HG02852 (cell line): ENCODE results near the gene MED12L.
"Not testable (repeated sequence)": the region's sequence is repeated elsewhere in the genome, so short reads cannot be mapped to it uniquely, and the experiment has no call there.

Experiments used
- ATAC-seq: cut with Tn5 transposase; IDR thresholded peaks from one replicate; pipeline ENCODE4 v1.9.1; 2021; ENCODE audit warnings: mild to moderate bottlenecking, moderate library complexity; ENCODE audit not compliant: unreplicated experiment

The MED12L gene

DNA sequence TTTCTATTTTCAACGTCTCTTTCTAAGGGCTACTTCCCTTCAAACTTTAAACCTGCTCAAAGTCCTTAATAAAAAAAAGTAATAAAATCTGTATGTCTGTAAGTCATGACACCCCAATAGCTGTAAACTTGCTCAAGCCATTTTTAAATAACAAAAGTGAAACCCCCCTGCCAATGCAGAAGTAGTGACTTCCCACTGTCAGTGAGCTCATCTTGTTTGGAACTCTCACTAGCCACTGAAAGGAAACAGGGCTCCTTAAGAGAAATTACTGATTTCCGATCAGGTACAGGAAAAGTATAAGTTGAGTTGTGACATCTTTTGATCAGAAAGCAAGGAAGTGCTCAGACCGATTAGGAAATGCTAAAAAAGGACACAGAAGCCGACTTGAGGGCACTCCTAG, 145.2 kb downstream of the MED12L start:
- peak; percentile 58 for ATAC-seq

DNA sequence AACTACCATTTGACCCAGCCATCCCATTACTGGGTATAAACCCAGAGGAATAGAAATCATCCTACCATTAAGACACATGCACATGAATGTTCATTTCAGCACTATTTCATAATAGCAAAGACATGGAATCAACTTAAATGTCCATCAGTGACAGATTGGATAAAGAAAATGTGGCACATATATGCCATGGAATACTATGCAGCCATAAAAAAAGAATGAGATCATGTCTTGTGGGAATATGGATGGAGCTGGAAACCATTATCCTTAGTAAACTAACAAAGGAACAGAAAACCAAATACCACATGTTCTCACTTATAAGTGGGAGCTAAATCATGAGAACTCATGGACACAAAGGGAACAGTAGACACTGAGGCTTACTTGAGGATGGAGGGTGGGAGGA, 146.9 kb downstream of the MED12L start:
- not testable (repeated sequence) for ATAC-seq

DNA sequence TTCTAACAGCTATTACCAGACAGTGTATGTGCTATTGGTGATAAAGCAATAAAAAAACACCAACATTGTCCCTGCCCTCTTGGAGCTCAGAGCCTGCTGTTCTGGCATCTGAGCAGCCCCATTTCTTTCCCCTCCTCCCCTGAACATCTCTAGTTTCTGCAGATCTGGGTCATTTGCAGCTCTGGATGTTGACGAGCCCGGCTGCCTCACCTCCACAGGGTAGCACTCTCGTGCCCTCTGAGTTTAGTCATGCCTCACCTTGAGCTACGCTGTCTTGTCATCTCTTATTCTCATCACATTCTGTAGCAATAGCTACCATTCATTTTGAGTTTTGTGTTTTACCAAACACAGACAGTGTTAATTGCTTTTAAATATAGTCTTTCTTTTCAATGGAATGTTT, 147.5 kb downstream of the MED12L start:
- ATAC-seq: no peak

DNA sequence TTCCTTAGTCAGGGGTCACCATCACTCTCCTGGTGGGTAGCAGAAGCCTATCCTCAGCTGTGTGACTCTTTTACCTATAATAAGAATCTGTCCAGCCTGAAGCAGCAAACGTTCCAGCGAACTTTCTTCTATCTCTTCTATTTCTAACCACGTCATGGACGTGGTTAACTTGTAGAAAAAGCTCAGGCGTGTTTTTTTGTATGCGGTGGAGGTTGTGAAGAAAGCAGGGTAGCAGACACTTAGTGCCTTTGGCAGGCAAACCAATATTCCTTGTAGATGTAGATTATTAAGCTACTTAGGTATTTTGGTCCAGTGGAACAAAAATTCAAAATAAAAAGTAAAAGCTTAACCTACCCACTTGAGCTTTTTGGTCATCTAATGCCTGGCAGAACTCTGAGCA, 149.4 kb downstream of the MED12L start:
- ATAC-seq: no peak

DNA sequence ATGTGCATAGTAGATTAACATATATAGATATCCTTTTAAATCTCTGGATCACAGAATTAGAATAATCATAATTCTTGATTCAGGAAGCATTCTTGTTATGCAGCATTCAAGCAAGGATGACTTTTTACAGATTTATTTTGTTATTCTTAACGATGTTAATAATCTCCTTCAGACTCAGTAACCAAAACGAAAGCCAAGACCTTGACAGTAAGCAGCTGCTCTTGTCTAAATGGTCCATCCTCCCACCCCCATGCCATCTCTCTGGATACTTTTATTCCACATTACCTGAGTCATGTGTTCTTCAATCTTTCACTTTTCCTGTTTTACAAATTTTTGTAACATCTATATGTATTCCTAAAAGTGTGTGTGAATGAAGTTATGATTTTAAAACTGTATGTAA, 150.9 kb downstream of the MED12L start:
- ATAC-seq: no peak

DNA sequence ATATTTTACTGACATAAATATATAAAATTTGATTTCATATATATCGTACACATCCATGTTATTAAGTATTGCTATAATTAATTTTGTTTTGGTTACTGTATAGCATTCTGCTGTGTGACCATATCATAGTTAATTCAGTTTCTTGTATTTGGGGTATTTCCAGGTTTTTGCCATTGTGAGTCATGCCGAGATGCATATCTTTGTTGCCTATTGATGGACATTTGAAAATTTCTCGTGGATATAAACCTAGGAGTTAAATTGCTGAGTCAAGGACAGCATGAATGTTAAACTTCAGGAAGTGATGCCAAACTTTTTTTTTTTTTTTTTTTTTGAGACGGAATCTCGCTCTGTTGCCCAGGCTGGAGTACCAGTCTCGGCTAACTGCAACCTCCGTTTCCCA, 151.3 kb downstream of the MED12L start:
- ATAC-seq: no peak

DNA sequence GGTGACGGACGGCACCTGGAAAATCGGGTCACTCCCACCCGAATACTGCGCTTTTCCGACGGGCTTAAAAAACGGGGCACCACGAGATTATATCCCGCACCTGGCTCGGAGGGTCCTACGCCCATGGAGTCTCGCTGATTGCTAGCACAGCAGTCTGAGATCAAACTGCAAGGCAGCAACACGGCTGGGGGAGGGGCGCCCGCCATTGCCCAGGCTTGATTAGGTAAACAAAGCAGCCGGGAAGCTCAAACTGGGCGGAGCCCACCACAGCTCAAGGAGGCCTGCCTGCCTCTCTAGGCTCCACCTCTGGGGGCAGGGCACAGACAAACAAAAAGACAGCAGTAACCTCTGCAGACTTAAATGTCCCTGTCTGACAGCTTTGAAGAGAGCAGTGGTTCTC, 156.5 kb downstream of the MED12L start:
- not testable (repeated sequence) for ATAC-seq

DNA sequence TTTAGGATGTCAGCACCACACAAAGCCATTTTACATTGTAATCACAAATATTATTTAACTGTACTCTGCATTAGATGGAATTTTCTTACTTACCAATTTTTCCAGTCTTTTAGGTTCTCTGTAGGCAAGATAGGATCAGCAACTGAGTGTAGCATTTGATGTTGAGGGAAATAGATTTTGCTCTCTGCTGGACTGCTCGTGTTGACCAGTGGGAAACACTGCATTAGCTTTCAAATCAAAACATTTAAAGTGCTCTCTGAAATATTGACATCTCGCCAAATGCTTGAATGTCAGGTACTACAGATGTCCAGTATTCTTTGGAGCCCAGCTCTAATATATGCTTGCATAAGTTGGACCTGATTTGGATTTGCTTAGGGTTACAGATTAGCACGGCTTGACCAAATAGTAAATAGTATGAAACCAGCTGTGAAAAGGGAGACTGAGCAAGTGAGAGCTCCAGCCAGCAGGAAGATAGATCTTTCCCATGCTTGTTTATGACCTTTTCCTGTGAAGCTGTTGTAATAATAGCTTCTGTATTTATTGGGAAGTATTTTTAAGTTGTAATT, 163.4 kb downstream of the MED12L start:
- ATAC-seq: no peak

DNA sequence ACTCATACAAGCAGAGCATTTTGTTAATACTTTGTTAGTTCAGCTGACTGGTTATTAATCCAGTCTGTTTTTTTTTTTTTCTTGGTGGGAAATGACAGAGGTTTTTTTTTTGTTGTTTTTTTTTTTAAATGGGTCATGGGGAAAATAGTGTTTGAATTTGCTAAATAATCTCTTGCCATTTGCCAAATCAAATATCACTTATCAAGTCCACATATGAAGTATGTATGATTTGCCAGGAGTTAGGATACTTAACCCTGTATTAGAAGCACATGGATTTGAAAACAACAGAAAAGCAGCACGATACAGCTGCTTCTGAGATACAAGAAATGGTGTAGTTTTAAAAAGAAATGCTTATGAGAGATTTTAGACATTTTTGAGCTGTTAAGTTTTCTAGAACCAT, 171.3 kb downstream of the MED12L start:
- no peak for ATAC-seq

DNA sequence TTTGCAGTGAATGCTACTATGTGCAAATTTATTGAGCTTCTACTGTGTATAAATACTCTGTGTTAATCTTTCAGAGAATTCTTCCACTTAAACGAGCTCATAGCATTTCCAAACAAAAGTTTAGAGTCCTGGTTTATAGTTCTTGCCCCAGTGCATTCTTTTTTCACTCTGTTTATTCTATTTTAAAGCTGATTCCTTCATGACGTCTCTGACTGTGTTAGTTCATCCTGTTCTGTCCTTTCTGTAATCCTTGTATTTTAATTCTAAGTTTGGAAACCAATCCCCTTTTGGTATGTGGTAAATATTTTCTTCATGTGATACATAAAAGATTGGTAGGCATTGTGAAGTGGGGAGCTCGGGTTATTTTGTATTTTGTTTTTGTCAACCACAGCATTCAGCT, 174.2 kb downstream of the MED12L start:
- ATAC-seq: no peak

DNA sequence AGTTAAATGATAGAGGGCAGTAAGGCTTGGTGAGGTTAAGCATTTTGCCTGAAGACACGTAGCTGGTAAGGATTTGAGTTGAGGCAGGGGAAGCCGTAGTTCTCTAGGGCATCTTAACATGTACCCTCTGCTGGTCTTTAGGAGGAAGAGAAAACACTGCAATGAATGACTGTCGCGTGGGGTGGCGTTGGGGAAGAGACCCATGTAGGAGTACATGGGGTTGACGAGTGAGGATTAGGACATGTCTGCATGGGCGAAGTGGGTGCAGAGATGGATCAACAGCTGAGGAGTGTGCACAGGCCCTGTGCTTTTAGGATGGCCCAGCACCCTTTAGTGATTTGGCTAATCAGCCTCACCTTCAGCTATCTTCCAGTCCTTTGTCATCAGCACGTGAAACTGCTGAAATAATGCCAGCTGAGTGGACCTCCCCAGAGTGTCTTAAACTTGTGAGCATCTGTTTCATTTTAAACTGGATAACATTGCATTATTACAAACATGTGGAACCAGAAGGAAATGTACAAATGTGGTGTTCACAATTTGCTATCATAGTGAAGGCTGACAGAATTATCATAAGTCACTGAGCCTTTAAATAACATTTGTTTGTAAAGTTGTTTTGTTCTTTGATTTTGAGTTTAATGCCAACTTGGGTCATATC, 177.5 kb downstream of the MED12L start:
- no peak for ATAC-seq

DNA sequence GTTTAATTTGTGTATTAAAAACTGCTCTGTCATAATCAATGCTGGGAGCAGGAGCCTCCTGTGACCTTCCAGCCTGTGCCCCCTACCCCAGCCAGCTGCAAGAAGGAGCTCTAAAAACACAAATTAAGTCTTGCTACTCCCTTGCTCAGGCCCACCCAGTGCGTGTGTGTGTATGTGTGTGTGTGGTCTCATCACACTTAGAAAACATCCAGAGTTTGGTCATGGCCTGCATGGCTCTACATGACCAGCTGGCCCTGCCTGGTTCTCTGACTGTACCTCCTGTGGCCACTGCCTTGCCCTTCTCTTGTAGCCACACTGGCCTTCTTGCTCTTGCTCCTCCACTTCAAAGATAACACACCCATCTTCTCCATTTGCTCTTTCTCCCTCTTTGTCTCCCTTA, 179.1 kb downstream of the MED12L start:
- no peak for ATAC-seq

DNA sequence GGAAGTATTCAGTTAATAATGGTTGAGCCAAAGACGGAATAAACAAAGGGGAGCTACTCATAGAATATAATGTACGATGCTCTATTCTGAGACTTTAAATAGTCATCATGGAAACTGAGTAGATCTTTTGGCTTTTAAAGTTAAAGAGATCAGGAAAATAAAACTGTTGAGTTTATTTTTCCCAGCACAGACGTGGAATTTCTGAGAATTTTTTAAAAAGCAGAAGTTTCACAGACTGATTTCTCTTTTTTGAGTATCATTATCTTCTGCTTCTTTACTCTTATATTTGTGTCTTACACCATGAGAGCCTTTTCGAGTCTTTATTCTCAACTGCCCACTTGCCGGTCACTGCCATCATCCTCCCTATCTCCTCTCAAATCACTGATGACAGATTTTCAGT, 179.7 kb downstream of the MED12L start:
- no peak for ATAC-seq

DNA sequence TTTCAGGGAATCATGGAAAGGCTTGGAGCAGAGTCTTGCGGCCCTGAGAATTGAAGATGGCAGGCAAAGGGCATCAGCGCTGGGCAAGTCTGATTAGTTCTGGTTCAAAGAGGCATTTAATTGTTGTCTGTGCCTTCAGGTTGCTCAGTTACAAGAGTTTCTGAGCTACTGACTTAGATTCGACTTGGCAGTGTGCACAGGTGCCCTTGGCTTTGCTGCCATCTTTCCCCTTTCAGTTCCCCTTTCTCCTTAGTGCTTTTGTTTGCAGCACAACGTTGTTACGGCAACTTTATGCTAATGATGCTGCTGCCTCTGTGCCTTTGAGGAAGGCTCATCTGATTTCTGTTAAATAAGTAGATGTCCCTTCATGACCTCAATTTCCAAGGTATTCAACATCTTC, 180.4 kb downstream of the MED12L start:
- ATAC-seq: peak; percentile 90

DNA sequence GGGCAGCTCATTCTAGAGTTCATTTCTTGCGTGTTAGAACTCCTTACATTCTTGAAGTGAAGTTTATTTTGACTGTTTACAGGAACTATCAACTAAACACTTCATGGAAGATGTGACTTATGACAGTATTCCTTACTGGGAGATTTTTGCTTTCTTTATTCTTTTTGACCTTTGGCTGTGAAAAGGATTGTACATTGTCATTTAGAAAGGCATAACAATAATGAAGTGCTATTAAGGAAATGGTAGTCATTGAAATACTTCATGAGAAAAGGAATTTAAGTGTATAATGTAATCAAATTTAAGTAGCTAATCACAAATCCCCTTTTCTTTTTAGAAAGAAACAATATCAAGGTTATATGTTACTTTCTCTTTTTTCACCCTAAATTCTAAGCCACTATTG, 181.6 kb downstream of the MED12L start:
- ATAC-seq: no peak

DNA sequence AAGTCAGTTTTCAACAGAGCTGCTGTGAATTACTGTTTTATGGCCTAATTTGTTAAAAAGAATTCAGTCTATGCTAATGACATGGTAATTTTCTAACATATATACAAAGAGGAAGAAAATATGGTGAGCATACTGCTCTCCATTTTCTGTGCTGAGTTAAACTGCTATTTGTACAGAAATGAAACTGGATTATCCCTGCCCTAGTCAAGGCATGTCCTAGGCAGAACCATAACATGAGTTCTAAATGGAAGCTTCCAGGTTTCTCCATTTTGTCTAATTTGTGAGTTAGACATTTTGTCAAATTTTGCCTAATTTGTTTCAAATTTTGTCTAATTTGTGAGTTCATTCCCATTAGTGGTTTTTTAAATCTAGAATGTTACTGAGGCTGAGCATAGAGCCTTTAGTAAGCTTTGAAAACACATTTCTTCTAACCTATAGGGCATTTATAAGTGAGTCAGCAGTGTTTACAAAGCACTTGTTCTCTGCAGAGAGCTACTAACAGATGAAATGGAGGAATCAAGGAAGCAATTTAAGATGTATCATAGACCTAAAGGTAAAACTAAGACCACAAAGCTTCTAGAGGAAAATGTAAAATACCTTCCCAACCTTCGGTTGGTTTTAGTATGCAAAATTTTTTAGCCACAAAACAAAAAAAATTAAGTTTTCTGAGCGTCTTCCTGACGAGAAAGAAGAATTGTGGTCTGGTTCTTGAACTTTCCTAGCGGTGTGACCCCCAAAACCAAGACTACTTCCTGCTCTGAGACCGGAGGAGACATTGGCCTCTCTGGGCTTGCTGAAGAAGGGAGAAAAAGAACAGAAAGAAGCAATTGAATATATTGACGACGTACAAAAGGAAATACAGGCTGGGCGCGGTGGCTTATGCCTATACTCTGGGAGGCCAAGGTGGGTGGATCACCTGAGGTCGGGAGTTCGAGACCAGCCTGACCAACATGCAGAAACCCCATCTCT, 183.1 kb downstream of the MED12L start:
- peak; percentile 67 for ATAC-seq

DNA sequence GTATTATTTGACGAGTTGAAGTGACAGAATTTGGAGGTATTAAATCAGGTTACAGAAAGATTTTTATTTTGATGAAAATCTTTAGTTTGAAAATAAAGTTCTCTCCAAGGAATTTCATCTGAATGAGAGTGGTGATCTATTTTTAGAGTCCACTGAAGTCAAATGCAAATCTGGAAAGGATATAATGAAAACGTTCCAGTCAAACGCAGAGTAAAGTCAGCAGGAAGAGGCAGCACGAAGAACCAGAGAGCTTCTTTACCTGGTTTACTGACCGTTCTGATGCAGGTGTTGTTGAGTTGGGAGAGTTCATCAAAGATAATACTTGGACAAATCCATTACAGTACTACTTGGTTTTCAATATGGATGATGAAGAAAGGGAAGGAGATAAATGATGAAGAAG, 184.2 kb downstream of the MED12L start:
- ATAC-seq: no peak

DNA sequence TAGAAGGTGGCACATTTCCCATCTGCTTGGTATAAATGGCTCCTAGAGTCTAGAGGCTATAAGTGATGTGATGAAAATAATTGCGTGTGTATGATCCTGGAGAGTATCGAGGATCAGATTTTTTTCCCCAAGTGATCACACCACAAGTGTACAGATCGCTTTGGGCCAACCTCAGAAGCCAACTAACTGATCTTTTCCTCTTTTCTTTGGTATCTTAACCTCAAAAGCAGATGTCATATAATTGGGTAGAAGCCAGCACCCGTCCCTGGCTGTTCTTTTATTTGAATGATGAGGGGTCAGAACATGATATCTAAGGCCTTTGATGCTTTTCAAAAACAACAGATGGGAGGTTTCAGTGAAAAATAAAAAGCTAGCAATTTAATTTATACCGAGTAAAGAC, 189.6 kb downstream of the MED12L start:
- ATAC-seq: no peak

DNA sequence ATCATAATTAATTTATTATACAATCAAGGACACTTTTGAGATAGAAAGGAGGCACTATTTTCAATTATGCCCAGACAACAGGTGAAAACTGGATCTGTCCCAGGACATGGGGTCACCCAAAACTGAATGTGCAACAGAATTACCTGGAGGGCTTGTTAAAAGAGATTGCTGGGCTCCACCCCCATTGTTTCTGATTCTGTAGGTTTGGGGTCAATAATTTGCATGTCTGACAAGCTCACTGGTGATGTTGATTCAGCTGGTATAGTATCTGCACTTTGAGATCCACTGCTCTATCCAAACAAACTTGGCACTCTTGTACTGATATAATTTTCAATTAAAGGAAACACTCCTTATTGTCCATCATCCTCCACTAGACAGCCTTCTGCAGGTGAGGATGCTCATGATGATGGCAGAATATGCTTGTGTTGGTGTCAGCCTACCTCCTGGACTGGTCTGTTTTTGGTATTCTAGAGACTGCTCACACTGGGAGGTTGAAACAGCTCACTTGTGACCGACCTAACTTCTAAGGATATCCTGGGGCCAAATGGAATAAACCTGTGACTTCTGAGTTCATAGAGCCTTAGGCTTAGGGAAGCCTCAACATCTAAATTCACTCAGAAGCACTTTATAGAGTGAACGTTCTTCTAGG, 190.7 kb downstream of the MED12L start:
- ATAC-seq: peak; percentile 7

DNA sequence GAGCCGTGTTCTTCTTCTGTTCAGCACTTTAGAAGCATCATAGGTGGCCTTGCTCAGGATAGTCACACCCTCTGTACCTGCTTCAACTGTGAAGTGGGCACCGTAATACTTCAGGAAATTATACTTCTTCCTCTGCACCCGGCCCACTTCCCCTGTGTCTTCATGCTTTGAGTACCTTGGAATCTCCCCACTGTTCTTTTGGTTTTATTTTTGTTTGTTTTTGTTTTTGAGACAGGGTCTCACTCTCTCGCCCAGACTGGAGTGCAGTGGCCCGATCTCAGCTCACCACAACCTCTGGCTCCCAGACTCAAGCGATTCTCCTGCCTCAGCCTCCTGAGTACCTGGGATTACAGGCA, 191.2 kb downstream of the MED12L start:
- peak; percentile 65 for ATAC-seq

DNA sequence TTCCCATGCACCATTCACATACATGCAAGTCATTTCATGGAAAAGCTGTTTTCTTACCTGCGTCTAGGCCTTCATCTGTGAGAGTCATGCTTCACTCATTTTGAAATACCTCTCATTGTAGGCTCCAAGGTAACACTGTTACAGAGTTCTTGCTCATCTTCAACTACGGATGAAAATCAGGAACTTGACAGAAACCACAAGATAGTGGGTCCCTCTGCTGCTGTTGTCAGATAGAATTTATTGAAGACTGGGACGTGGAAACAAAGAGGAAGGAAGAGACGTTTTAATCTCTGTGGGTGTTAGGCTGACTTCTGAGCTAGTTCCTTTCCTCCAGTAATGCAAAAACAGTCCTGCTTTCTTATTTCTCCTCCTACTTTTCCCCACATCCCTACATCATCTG, 192.8 kb downstream of the MED12L start, which contains the start of gene P2RY14:
Gene P2RY14, minus strand, starts transcription at position 313 of the 400 bp plus-strand sequence. CDS start 64,226 bp downstream, outside the sequence.
- ATAC-seq: peak; percentile 29
